ENCODE data around the gene SENP8. TPM values are rescaled to one million over a fixed set of nuclear protein-coding genes. Genes with fewer than 3 reads are reported as not detected.

The SENP8 gene
- total RNA-seq, 2 donors from 2014 or later: 1.9 to 3.3 TPM

DNA sequence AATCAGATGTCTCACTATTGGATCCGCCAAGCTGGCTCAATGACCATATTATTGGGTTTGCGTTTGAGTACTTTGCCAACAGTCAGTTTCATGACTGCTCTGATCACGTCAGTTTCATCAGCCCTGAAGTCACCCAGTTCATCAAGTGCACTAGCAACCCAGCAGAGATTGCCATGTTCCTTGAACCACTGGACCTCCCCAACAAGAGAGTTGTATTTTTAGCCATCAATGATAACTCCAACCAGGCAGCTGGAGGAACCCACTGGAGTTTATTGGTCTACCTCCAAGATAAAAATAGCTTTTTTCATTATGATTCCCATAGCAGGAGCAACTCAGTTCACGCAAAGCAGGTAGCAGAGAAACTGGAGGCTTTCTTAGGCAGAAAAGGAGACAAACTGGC lies 21.5 kb downstream of the SENP8 start:
- H3K9me3 ChIP-seq: no peaks in the 10 kb centered on the region
- H3K36me3 ChIP-seq: no peaks in the 10 kb centered on the region
- H3K4me3 ChIP-seq: no peak overlapping the region
- no peak for TF ChIP-seq CTCF (IDR thresholded peaks at IDR 0.05)
- H3K27me3 ChIP-seq: no peaks in the 10 kb centered on the region
- no peaks in the 10 kb centered on the region for H3K4me1 ChIP-seq
- no peak for DNase-seq (ENCODE audit: low spot score)
- peak overlapping the region; percentile 29 to 46 for H3K27ac ChIP-seq

DNA sequence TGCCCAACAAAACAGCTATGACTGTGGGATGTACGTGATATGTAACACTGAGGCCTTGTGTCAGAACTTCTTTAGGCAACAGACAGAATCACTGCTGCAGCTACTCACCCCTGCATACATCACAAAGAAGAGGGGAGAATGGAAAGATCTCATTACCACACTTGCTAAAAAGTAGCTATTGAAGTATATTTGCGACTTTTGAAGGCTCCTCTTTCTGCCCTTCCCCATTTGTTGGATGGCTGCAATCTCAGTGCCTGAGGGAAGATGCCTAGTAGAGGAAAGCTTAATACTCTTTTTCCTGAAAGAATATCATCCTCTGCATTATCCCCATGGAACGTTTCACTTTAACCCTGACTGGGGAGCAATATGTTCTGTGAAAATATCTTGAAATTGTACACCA lies 21.9 kb downstream of the SENP8 start:
- Histone ChIP-seq H3K4me1 (no peaks in the 10 kb centered on the region), H3K27ac (peak overlapping the region in 1 of 2 donors; percentile 37), H3K27me3 (no peaks in the 10 kb centered on the region), H3K36me3 (no peaks in the 10 kb centered on the region), H3K9me3 (no peaks in the 10 kb centered on the region), H3K4me3 (no peak overlapping the region)
- no peak for DNase-seq (ENCODE audit: low spot score)
- no peak for TF ChIP-seq CTCF (IDR thresholded peaks at IDR 0.05)

DNA sequence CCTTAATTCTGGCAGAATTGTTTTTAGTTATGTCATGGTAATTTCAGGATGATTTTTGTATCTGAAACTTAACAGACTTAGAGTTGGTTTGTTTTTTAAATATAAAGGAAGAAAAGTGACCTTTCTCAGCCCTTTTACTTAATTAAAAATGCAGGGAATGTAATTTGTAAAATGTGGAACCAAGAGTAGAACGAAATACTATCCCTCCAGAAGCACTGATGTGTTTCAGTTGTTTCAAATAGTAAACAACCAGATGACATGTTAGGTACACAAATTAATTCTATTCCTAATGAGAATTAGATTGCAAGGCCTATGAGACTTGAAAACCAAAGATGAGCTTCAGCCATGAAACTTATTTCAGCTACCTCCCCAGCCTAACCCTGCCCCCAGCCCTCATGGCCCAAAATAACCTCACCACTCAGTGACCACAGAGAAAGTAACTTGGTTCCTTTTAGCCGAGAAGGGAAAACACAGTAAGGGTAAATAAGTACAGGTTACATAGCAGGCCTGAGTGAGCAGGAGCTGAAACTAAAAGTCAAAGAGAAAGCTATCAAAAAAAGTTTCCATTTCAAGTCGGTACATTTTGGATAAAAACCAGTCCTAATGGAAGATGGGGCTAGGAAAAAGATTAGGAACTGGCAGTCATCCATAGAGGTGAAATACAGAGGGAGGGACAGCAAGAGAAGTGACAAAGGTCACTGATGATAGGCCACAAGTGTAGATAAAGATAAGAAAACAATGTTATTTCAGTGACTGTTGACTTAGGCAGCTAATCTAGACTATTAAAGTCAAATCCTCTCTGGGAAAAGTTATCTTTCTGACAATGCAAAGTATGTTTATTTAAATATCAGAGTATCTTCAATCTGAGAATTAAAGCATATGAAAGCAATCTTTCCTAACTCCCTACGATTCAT lies 23.2 kb downstream of the SENP8 start:
- Histone ChIP-seq H3K4me3 (no peak overlapping the region), H3K27me3 (no peaks in the 10 kb centered on the region), H3K9me3 (no peaks in the 10 kb centered on the region), H3K27ac (peak overlapping the region in 1 of 2 donors; percentile 28), H3K4me1 (no peaks in the 10 kb centered on the region), H3K36me3 (no peaks in the 10 kb centered on the region)
- no peak for DNase-seq (ENCODE audit: low spot score)
- TF ChIP-seq CTCF (IDR thresholded peaks at IDR 0.05): no peak

GRCh38 chr15:72146221-72146620 lies 28.0 kb downstream of the SENP8 start:
- H3K4me3 ChIP-seq: no peak overlapping the region
- H3K36me3 ChIP-seq: no peaks in the 10 kb centered on the region
- H3K27me3 ChIP-seq: no peaks in the 10 kb centered on the region
- no peaks in the 10 kb centered on the region for H3K9me3 ChIP-seq
- no peaks in the 10 kb centered on the region for H3K4me1 ChIP-seq
- DNase-seq (ENCODE audit: low spot score): no peak
- H3K27ac ChIP-seq: no peak overlapping the region
- TF ChIP-seq CTCF (IDR thresholded peaks at IDR 0.05): no peak

GRCh38 chr15:72146934-72147333 lies 28.7 kb downstream of the SENP8 start:
- Histone ChIP-seq H3K4me3 (no peak overlapping the region), H3K27ac (no peak overlapping the region), H3K4me1 (no peaks in the 10 kb centered on the region), H3K27me3 (no peaks in the 10 kb centered on the region), H3K9me3 (no peaks in the 10 kb centered on the region), H3K36me3 (no peaks in the 10 kb centered on the region)
- TF ChIP-seq CTCF (IDR thresholded peaks at IDR 0.05): no peak
- no peak for DNase-seq (ENCODE audit: low spot score)
